Memory B cell (primary cell): ENCODE data around the gene RTN4RL1.
"Not testable (repeated sequence)": the region's sequence is repeated elsewhere in the genome, so short reads cannot be mapped to it uniquely, and the experiment has no call there.

Source experiments
- ATAC-seq: fragments of 150-1000 bp; cut with Tn5 transposase; 2 replicates; pipeline ENCODE4 v1.10.0; 2021; ENCODE audit warnings: low read depth, mild to moderate bottlenecking, moderate library complexity
- DNase-seq, 2 donors: peaks; one replicate each; pipeline ENCODE4 v3.0.0; 2022; ENCODE audit warnings: low spot score in 2 of 2
- H3K27ac Mint-ChIP-seq: one replicate; pipeline ENCODE4 v1.8.0; 2022; ENCODE audit warnings: mild to moderate bottlenecking, moderate library complexity, mixed read lengths
- H3K27me3 Mint-ChIP-seq: one replicate; pipeline ENCODE4 v1.8.0; 2022; ENCODE audit warnings: mixed read lengths
- H3K36me3 Mint-ChIP-seq: one replicate; pipeline ENCODE4 v1.8.0; 2022; ENCODE audit warnings: mild to moderate bottlenecking, mixed read lengths
- H3K4me1 Mint-ChIP-seq: one replicate; pipeline ENCODE4 v1.8.0; 2022; ENCODE audit warnings: mixed read lengths
- H3K4me3 Mint-ChIP-seq: one replicate; pipeline ENCODE4 v1.8.0; 2022; ENCODE audit warnings: mild to moderate bottlenecking, moderate library complexity, mixed read lengths
- H3K9me3 Mint-ChIP-seq: one replicate; pipeline ENCODE4 v1.8.0; 2022; ENCODE audit warnings: mixed read lengths

RTN4RL1 gene

GRCh38 chr17:1982793-1983366, 42.3 kb downstream of the RTN4RL1 start:
- H3K4me3 Mint-ChIP-seq, H3K9me3 Mint-ChIP-seq, ATAC-seq, H3K36me3 Mint-ChIP-seq, H3K27ac Mint-ChIP-seq, DNase-seq, H3K27me3 Mint-ChIP-seq, H3K4me1 Mint-ChIP-seq: not testable (repeated sequence)

GRCh38 chr17:1980665-1981250, 44.4 kb downstream of the RTN4RL1 start:
- Mint-ChIP-seq H3K4me1 (no peaks in the 10 kb centered on the region), H3K9me3 (no peaks in the 10 kb centered on the region), H3K27ac (no peak overlapping the region), H3K27me3 (peaks cover 11% of the 10 kb centered on the region), H3K36me3 (no peaks in the 10 kb centered on the region), H3K4me3 (no peak overlapping the region)
- ATAC-seq (no peak), DNase-seq (no peak)

GRCh38 chr17:1979182-1979985, 45.8 kb downstream of the RTN4RL1 start:
- DNase-seq: no peak

GRCh38 chr17:1978396-1978949, 46.7 kb downstream of the RTN4RL1 start:
- Mint-ChIP-seq H3K4me1 (no peaks in the 10 kb centered on the region), H3K27me3 (peaks cover 15% of the 10 kb centered on the region), H3K36me3 (no peaks in the 10 kb centered on the region), H3K27ac (no peak overlapping the region), H3K9me3 (no peaks in the 10 kb centered on the region), H3K4me3 (no peak overlapping the region)
- ATAC-seq (no peak), DNase-seq (no peak)

More at GRCh38 chr17:1979182-1979985, 45.8 kb downstream of the RTN4RL1 start:
- Mint-ChIP-seq H3K4me1 (no peaks in the 10 kb centered on the region), H3K36me3 (no peaks in the 10 kb centered on the region), H3K9me3 (no peaks in the 10 kb centered on the region), H3K4me3 (no peak overlapping the region), H3K27ac (no peak overlapping the region), H3K27me3 (peaks cover 13% of the 10 kb centered on the region)
- no peak for ATAC-seq

- H3K4me1 Mint-ChIP-seq: no peaks in the 10 kb centered on the region
- H3K27me3 Mint-ChIP-seq: peaks cover 15% of the 10 kb centered on the region
- H3K4me3 Mint-ChIP-seq: no peak overlapping the region
- no peak for ATAC-seq
- H3K36me3 Mint-ChIP-seq: no peaks in the 10 kb centered on the region
- no peak overlapping the region for H3K27ac Mint-ChIP-seq
- no peak for DNase-seq
- no peaks in the 10 kb centered on the region for H3K9me3 Mint-ChIP-seq
Measured at GRCh38 chr17:1977583-1978395, 47.3 kb downstream of the RTN4RL1 start.

- H3K4me1 Mint-ChIP-seq: peaks cover 2% of the 10 kb centered on the region
- no peaks in the 10 kb centered on the region for H3K9me3 Mint-ChIP-seq
- H3K27me3 Mint-ChIP-seq: peaks cover 17% of the 10 kb centered on the region
- H3K27ac Mint-ChIP-seq: no peak overlapping the region
- H3K36me3 Mint-ChIP-seq: peaks cover 3% of the 10 kb centered on the region
- DNase-seq (no peak), ATAC-seq (no peak)
- no peak overlapping the region for H3K4me3 Mint-ChIP-seq
Measured at GRCh38 chr17:1976683-1977064, 48.5 kb downstream of the RTN4RL1 start.

GRCh38 chr17:1976000-1976682, 49.0 kb downstream of the RTN4RL1 start:
- H3K4me1 Mint-ChIP-seq: peaks cover 2% of the 10 kb centered on the region
- no peak overlapping the region for H3K4me3 Mint-ChIP-seq
- H3K9me3 Mint-ChIP-seq: no peaks in the 10 kb centered on the region
- H3K36me3 Mint-ChIP-seq: peaks cover 3% of the 10 kb centered on the region
- no peak overlapping the region for H3K27ac Mint-ChIP-seq
- ATAC-seq (no peak), DNase-seq (no peak)
- peaks cover 18% of the 10 kb centered on the region for H3K27me3 Mint-ChIP-seq

GRCh38 chr17:1975573-1975972, 49.6 kb downstream of the RTN4RL1 start:
- Mint-ChIP-seq H3K9me3 (no peaks in the 10 kb centered on the region), H3K4me3 (no peak overlapping the region), H3K4me1 (peaks cover 2% of the 10 kb centered on the region), H3K27me3 (peaks cover 23% of the 10 kb centered on the region), H3K36me3 (peaks cover 3% of the 10 kb centered on the region), H3K27ac (no peak overlapping the region)
- no peak for ATAC-seq
- no peak for DNase-seq

- Mint-ChIP-seq H3K36me3 (peaks cover 3% of the 10 kb centered on the region), H3K9me3 (no peaks in the 10 kb centered on the region), H3K4me1 (peaks cover 2% of the 10 kb centered on the region), H3K27me3 (peaks cover 37% of the 10 kb centered on the region), H3K4me3 (no peak overlapping the region), H3K27ac (no peak overlapping the region)
- ATAC-seq: no peak
- no peak for DNase-seq
Measured at GRCh38 chr17:1972487-1973160, 52.5 kb downstream of the RTN4RL1 start.

GRCh38 chr17:1970843-1971384, 54.2 kb downstream of the RTN4RL1 start:
- ATAC-seq: no peak
- H3K9me3 Mint-ChIP-seq: no peaks in the 10 kb centered on the region
- H3K4me1 Mint-ChIP-seq: peaks cover 2% of the 10 kb centered on the region
- H3K4me3 Mint-ChIP-seq: no peak overlapping the region
- no peak for DNase-seq
- H3K36me3 Mint-ChIP-seq: peaks cover 3% of the 10 kb centered on the region
- H3K27me3 Mint-ChIP-seq: peaks cover 38% of the 10 kb centered on the region
- no peak overlapping the region for H3K27ac Mint-ChIP-seq

- DNase-seq (no peak), ATAC-seq (no peak)
- no peaks in the 10 kb centered on the region for H3K9me3 Mint-ChIP-seq
- peaks cover 3% of the 10 kb centered on the region for H3K36me3 Mint-ChIP-seq
- H3K4me3 Mint-ChIP-seq: no peak overlapping the region
- peaks cover 34% of the 10 kb centered on the region for H3K27me3 Mint-ChIP-seq
- peaks cover 2% of the 10 kb centered on the region for H3K4me1 Mint-ChIP-seq
- H3K27ac Mint-ChIP-seq: no peak overlapping the region
Measured at GRCh38 chr17:1969712-1970111, 55.4 kb downstream of the RTN4RL1 start.

GRCh38 chr17:1967213-1967612, 57.9 kb downstream of the RTN4RL1 start:
- peaks cover 28% of the 10 kb centered on the region for H3K27me3 Mint-ChIP-seq
- ATAC-seq: no peak
- no peak overlapping the region for H3K27ac Mint-ChIP-seq
- no peak overlapping the region for H3K4me3 Mint-ChIP-seq
- no peaks in the 10 kb centered on the region for H3K9me3 Mint-ChIP-seq
- H3K36me3 Mint-ChIP-seq: no peaks in the 10 kb centered on the region
- DNase-seq: no peak
- H3K4me1 Mint-ChIP-seq: no peaks in the 10 kb centered on the region
